GM18519 (cell line): ENCODE results near the gene GDPGP1.
"Not testable (repeated sequence)": the region's sequence is repeated elsewhere in the genome, so short reads cannot be mapped to it uniquely, and the experiment has no call there.

ENCODE experiments used
- ATAC-seq: cut with Tn5 transposase; IDR thresholded peaks from one replicate; pipeline ENCODE4 v1.9.1; 2021; ENCODE audit warnings: mild to moderate bottlenecking, moderate library complexity; ENCODE audit not compliant: unreplicated experiment, low FRiP score

The GDPGP1 gene

GRCh38 chr15:90249203-90249863, 15.3 kb downstream of the GDPGP1 start, which contains the start of gene TTLL13:
TTLL13 (plus strand) TSS chr15:90249556; CDS start chr15:90250631, 1,075 bp downstream.
- no peak for ATAC-seq

DNA sequence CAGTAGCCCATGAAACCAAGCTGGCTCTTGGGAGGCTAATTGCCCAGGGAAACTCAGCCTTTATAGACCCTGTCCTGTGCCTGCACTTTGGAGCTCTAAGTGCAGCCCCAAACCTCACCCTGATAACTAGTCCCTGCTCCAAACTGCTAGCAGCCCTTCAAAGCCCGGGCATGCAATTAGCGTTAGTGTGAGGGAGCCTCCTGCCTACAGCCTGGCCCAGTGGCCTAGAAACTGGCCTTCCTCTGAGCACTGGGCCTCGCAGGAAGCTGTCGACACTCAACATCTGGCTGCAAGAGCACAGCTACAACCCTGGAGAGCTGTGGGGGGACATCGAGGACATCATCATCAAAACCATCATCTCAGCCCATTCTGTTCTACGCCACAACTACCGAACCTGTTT, 23.8 kb downstream of the GDPGP1 start:
- ATAC-seq, result no peak

DNA sequence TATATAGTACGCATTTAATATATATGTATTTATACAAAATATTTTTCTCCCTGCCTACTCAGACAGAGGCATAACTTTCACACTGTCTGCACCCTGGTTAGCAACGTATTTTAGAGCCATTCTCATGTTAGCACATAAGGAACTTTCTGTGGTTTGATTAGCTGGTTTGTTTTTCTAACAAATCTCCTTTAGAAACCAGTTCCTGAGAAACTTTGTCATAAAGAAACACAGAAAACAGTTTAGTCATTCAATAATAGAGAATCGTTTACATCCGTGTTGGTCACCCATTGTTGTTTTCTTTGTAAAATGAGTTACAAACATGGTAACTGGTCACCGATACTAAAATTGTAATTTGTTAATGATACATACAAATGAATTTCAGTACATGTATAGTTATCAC, 25.5 kb downstream of the GDPGP1 start:
- ATAC-seq, result peak; percentile 68

DNA sequence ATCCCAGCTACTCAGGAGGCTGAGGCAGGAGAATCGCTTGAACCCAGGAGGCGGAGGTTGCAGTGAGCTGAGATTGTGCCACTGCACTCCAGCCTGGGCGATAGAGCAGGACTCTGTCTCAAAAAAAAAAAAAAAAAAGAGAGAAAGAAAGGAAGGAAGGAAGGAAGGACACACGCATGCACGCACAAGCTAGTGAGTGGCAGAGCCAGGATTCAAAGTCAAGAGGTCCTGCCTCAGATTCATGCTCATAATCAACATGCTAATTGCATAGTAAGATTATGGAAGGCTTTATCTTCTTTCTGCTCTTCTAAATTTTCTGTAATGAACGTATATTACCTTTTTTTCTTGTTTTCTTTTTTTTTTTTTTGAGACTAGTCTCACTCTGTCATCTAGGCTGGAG, 26.7 kb downstream of the GDPGP1 start:
- not testable (repeated sequence) for ATAC-seq

GRCh38 chr15:90261811-90262210, 27.8 kb downstream of the GDPGP1 start:
- ATAC-seq, result no peak

GRCh38 chr15:90262426-90262825, 28.4 kb downstream of the GDPGP1 start:
- ATAC-seq, result no peak

GRCh38 chr15:90264671-90265070, 30.7 kb downstream of the GDPGP1 start:
- no peak for ATAC-seq

GRCh38 chr15:90265271-90266060, 31.5 kb downstream of the GDPGP1 start, which contains the start of gene NGRN:
NGRN (plus strand) TSS chr15:90265672; CDS start chr15:90265713, 41 bp downstream.
- peak; percentile 86 for ATAC-seq

- no peak for ATAC-seq
These were observed 32.0 kb downstream of the GDPGP1 start for GRCh38 chr15:90266061-90266431.

- no peak for ATAC-seq
These were observed 32.5 kb downstream of the GDPGP1 start for GRCh38 chr15:90266485-90266884.

DNA sequence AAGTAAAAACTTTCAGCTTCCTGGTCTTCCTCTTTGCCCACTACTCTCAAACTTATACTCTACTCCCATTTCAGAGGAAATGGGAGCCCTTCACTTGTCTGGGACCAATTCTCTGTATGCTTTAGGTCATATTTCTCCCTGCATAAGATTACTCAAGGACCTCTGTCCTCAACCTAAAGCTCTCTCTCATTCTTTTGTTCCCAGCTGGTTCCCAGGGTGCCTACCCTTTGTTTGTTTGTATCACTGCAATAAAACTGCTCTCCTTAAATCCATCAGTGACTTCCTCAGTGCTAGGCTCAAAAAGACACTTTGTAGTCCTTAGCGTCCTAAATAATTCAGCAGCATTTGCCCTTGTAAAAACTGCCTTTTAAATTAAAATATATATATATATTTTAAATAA, 34.4 kb downstream of the GDPGP1 start:
- ATAC-seq, result no peak

GRCh38 chr15:90270502-90271150, 36.6 kb downstream of the GDPGP1 start:
- ATAC-seq, result no peak

DNA sequence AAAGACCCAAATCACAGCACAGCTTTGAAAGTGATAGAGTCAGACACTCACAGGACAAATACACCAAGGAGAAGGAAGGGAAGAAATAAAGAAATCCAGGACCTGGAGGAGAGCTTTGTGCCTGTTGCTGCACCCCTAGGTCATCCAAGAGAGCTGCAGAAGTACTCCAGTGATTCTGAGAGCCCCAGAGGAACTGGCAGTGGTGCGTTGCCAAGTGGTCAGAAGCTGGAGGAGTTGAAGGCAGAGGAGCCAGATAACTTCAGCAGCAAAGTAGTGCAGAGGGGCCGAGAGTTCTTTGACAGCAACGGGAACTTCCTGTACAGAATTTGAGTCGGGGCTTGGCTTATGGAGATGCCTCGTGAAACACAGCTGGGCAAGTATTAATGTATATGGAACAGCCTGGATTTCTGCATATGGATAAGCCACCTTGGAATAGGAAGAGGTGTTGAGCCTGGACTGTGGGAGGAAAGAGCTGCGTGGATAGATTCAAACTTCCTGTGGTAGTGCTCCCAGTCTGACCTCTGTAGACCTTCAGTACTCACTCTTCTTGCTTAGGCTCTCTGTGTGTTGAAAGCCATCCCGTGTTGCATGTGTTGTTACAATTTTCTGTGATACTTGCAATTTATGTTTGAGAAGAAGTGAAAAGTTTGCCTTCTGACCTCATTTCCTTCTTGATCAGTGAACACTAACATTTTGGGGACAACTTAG, 37.6 kb downstream of the GDPGP1 start:
- ATAC-seq, result no peak

DNA sequence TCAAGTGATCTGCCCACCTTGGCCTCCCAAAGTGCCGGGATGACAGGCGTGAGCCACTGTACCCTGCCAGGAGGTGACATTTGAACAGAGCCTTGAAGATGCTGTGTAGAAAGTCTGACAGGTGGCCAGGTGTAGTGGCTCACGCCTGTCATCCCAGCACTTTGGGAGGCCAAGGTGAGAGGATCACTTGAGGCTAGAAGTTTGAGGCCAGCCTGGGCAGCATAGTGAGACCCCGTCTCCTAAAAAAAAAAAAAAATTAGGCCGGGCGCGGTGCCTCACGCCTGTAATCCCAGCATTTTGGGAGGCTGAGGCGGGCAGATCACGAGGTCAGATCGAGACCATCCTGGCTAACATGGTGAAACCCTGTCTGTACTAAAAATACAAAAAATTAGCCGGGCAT, 44.5 kb downstream of the GDPGP1 start:
- not testable (repeated sequence) for ATAC-seq

- ATAC-seq, result not testable (repeated sequence)
These were observed 46.7 kb downstream of the GDPGP1 start for GRCh38 chr15:90280743-90281142.

GRCh38 chr15:90281637-90282036, 47.6 kb downstream of the GDPGP1 start:
- ATAC-seq, result not testable (repeated sequence)

GRCh38 chr15:90286678-90287077, 52.7 kb downstream of the GDPGP1 start:
- ATAC-seq, result no peak

DNA sequence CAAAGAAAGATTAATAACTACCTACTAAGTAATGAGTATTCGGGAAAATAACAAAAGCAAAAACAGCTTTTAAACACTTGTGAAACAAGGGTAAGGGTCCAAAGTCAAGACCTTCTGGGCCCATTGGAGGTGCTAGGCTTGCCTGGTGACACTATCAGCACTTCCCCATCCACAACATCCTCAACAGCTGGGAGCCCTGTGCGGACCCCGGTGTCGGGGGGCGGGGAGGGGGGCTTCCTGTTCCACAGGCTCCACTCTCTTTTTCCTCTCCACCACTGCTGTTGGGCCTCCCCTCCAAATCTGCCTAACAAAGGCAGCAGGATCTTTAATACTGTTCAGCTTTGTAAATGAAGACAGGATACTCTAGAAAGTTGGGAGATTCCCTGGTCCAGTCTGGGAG, 53.1 kb downstream of the GDPGP1 start:
- no peak for ATAC-seq

GRCh38 chr15:90287946-90288345, 53.9 kb downstream of the GDPGP1 start:
- no peak for ATAC-seq

DNA sequence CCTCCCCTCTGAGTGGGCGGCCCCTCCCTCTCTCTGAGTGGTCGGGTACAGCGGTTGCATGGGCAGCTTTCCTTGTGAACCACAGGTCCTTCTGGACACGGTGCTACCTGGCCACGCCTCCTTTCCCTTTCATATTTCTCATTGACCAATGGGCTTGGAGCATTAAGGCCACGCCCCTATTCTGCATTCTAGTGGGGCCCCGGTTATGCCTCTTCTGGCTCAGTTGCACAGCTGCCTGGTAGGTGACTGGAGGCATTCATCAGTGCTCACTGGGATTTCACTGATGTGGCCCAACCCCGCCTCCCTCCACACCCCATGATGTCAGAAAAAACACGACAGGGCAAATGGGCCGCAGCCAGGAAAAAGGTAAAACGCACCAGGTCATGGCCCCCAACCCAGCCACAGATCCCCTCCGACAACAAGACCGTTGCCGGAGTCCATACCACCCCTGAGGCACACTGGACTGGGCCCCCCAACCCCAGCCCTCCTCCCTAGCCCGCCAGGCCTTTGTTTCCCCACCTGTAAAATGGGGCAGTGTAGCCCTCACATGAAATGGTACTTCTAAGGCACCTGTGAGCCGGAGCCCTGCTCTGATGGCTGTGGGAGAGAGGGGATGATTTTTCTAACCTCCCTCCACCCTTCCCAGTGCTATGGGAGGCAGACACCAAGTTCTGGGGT, 57.8 kb downstream of the GDPGP1 start:
- no peak for ATAC-seq
